Nephron (organoid): Measurements from ENCODE around the gene SLCO3A1.
"Not testable (repeated sequence)": the region's sequence is repeated elsewhere in the genome, so short reads cannot be mapped to it uniquely, and the experiment has no call there.

Source experiments
- H3K27ac Mint-ChIP-seq, 3 experiments: 2 replicates each; pipeline ENCODE4 v1.8.0; 2020; ENCODE audit warnings: mixed read lengths in 3 of 3, mild to moderate bottlenecking in 2 of 3, moderate library complexity in 1 of 3
- H3K27me3 Mint-ChIP-seq: 2 replicates; pipeline ENCODE4 v1.8.0; 2021; ENCODE audit warnings: low read depth, mild to moderate bottlenecking, moderate library complexity, mixed read lengths
- H3K36me3 Mint-ChIP-seq: 2 replicates; pipeline ENCODE4 v1.8.0; 2020; ENCODE audit warnings: low read depth, mixed read lengths
- H3K4me1 Mint-ChIP-seq: 2 replicates; pipeline ENCODE4 v1.8.0; 2020; ENCODE audit warnings: mixed read lengths
- H3K4me3 Mint-ChIP-seq, 3 experiments: 2 replicates each; pipeline ENCODE4 v1.8.0; 2020; ENCODE audit warnings: mild to moderate bottlenecking in 3 of 3, mixed read lengths in 3 of 3, moderate library complexity in 2 of 3
- H3K9me3 Mint-ChIP-seq: 2 replicates; pipeline ENCODE4 v1.8.0; 2020; ENCODE audit warnings: mixed read lengths
- CTCF ChIP-seq, 3 experiments: fragments of 200-600 bp; sonication (generic); IDR thresholded peaks; one replicate each; pipeline ENCODE4 v1.5.0; 2021; ENCODE audit warnings: antibody characterized with exemption in 3 of 3; ENCODE audit not compliant: unreplicated experiment in 3 of 3

Gene SLCO3A1

GRCh38 chr15:92069308-92070250, 216.1 kb downstream of the SLCO3A1 start:
- Mint-ChIP-seq H3K27ac (no peak overlapping the region), H3K4me1 (peaks cover 7% of the 10 kb centered on the region), H3K9me3 (peaks cover under 1% of the 10 kb centered on the region)

DNA sequence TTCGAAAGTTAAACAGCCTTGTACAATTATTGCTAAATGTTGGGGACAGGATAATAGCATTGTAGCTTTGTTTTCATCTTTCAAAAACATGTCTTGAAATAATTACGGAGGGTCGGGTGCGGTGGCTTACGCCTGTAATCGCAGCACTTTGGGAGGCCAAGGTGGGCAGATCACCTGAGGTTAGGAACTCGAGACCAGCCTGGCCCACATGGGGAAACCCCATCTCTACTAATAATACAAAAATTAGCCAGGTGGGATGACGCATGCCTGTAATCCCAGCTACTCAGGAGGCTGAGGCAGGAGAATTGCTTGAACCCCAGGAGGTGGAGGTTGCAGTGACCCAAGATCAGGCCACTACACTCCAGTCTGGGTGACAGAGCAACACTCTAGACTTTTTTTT, 216.7 kb downstream of the SLCO3A1 start:
- H3K27ac Mint-ChIP-seq, H3K36me3 Mint-ChIP-seq, H3K9me3 Mint-ChIP-seq, H3K4me3 Mint-ChIP-seq, H3K27me3 Mint-ChIP-seq, H3K4me1 Mint-ChIP-seq: not testable (repeated sequence)

More at GRCh38 chr15:92069308-92070250, 216.1 kb downstream of the SLCO3A1 start:
- no peak for TF ChIP-seq CTCF (IDR thresholded peaks at IDR 0.05; ENCODE audit: unreplicated experiment in 3 of 3)
- H3K36me3 Mint-ChIP-seq = no peaks in the 10 kb centered on the region
- peaks cover 9% of the 10 kb centered on the region for H3K27me3 Mint-ChIP-seq
- no peak overlapping the region for H3K4me3 Mint-ChIP-seq

- Mint-ChIP-seq H3K27ac (no peak overlapping the region), H3K9me3 (no peaks in the 10 kb centered on the region), H3K4me1 (peaks cover 7% of the 10 kb centered on the region), H3K27me3 (peaks cover 13% of the 10 kb centered on the region), H3K4me3 (no peak overlapping the region), H3K36me3 (no peaks in the 10 kb centered on the region)
- TF ChIP-seq CTCF (IDR thresholded peaks at IDR 0.05; ENCODE audit: unreplicated experiment in 3 of 3) = no peak
Measured at GRCh38 chr15:92071045-92071634, 217.6 kb downstream of the SLCO3A1 start.

DNA sequence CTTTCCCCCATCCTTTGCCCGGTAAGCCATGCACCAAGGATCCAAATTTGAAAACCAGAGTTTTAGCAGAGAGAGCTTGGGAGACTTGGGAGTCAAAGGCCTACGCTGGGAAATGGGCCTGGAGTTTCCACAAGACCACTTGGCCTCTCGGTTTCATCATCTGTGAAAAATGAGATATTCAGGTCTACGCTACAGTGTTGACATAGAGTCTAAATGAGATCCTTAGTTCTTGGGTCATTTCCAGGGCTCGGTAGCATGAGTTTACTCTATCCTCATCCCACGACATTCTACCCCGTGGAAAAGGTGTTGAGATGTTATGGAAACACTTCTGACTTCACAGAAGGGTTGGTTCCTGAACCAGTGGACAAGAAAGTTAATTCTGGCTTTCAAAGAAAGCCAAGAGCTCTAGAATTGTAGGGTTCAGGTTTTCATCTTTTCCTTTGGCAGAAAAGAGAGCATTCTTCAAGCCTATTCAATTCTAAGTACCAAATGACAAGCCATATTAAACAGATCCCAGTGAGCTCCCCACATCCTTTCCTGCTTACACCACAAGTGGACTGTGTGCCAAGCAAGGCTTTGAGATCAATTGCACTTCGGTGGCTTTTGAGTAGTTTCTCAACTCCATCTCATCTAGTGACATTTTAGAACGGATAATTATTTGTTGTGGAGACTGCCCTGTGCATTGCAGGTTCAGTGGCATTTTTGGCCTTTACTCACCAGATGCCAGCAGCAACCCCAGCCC, 219.7 kb downstream of the SLCO3A1 start:
- no peak for TF ChIP-seq CTCF (IDR thresholded peaks at IDR 0.05; ENCODE audit: unreplicated experiment in 3 of 3)
- Mint-ChIP-seq H3K27me3 (peaks cover 13% of the 10 kb centered on the region), H3K36me3 (no peaks in the 10 kb centered on the region), H3K4me1 (peaks cover 7% of the 10 kb centered on the region), H3K27ac (no peak overlapping the region), H3K4me3 (no peak overlapping the region), H3K9me3 (no peaks in the 10 kb centered on the region)

GRCh38 chr15:92074101-92074500, 220.6 kb downstream of the SLCO3A1 start:
- H3K27ac Mint-ChIP-seq = no peak overlapping the region
- H3K4me3 Mint-ChIP-seq = no peak overlapping the region
- no peak for TF ChIP-seq CTCF (IDR thresholded peaks at IDR 0.05; ENCODE audit: unreplicated experiment in 3 of 3)
- H3K9me3 Mint-ChIP-seq = no peaks in the 10 kb centered on the region
- H3K27me3 Mint-ChIP-seq = peaks cover 13% of the 10 kb centered on the region
- peaks cover 7% of the 10 kb centered on the region for H3K4me1 Mint-ChIP-seq
- H3K36me3 Mint-ChIP-seq = no peaks in the 10 kb centered on the region

DNA sequence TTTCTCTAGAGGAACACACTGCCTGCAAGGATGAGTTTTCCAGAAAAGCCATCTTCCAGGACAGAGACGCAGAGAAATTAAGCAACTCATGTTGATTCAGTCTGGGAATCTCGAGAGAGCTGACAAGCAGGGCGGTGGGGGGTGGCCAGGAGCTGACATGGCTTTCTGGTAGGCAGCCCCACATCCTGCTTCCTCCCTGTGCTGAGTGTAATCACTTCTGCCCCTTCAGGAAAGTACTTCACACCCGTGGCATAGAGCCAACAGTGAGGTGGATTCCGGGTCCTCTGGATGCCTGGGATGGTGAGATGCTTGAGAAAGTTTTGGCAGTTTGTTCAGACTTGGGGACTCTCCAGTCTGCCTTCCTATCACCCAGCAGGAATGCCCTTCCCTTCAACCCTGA, 221.1 kb downstream of the SLCO3A1 start:
- H3K4me3 Mint-ChIP-seq = no peak overlapping the region
- H3K27ac Mint-ChIP-seq = no peak overlapping the region
- peaks cover 17% of the 10 kb centered on the region for H3K27me3 Mint-ChIP-seq
- peaks cover 7% of the 10 kb centered on the region for H3K4me1 Mint-ChIP-seq
- TF ChIP-seq CTCF (IDR thresholded peaks at IDR 0.05; ENCODE audit: unreplicated experiment in 3 of 3) = no peak
- no peaks in the 10 kb centered on the region for H3K9me3 Mint-ChIP-seq
- H3K36me3 Mint-ChIP-seq = no peaks in the 10 kb centered on the region
